AG08395 (cell line): ENCODE measurements around the gene SAMD15.
"Not testable (repeated sequence)": the region's sequence is repeated elsewhere in the genome, so short reads cannot be mapped to it uniquely, and the experiment has no call there.

Experiments
- DNase-seq: peaks from one replicate; pipeline ENCODE4 v3.0.0; 2012; ENCODE audit warnings: mixed read lengths, low spot score

Gene SAMD15

GRCh38 chr14:77375973-77376770 is 1.0 kb upstream of the SAMD15 start:
- DNase-seq, result peak; percentile 36

DNA sequence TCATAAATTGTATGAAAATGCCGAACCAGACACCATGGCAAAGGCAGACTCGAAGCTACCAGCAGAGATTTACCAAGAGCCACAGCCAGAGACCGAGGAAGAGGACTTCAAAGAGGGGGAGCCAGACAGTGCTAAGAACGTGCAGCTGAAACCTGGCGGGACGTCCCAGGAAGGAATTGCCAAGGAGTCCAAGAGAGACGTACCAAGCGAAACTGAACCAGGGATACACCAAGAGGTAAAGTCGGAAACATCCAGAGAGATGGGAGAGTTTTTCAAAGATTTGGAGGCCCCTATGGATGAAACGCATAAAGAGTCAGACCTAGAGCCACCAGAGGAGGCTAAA is 294 bp downstream of the SAMD15 start:
- peak; percentile 9 for DNase-seq

GRCh38 chr14:77378701-77379100 is 1.5 kb downstream of the SAMD15 start:
- no peak for DNase-seq

- no peak for DNase-seq
Measured at GRCh38 chr14:77390188-77390587, 13.0 kb downstream of the SAMD15 start.

DNA sequence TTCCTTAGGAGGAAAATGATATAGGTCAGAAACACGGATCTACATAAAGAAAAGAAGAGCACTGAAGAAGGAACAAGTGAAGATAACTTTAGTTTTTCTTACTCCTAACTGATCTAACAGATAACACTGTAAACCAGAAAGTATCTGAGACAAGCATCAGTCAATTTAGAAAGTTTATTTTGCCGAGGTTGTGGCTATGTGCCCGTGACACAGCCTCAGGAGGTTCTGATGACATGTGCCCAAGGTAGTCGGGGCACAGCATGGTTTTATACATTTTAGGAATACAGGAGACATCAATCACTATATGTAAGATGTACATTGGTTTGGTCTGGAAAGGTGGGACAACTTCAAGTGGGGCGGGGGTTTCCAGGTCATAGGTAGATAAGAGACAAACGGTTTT is 23.0 kb downstream of the SAMD15 start:
- DNase-seq, result no peak

DNA sequence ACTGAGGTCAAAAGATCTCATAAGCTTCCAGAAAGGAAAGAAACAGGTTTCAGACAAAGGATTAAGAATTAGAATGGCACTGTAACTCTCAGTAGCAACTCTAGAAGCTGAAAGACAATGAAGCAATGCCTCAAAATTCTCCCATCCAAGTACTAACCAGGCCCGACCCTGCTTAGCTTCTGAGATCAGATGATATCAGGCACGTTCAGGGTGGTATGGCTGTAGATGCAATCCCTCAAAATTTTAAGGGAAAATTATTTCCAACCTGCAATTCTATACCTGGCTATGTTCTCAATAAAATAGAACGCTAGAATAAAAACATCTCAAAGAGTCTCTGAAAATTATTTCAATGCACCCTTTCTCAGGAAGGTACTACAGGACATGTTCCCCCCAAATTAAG is 26.6 kb downstream of the SAMD15 start:
- no peak for DNase-seq

DNA sequence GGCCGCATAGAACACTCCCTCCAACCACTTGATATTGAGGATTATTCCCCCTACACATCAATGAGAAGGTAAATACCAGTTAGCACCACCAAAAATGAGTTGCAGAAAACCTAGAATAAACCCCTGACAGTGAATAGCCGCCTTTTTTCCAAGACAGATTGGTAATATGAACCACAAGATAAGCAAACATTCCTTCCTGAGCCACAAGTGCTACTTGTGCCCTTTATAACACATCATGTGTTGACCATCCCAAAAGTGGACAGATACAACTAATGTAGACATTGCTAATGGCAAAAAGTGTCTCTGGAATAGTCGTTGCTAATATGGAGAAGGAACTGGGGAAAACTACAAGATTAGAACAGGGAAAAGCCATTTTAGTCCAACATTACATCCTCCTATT is 28.9 kb downstream of the SAMD15 start:
- no peak for DNase-seq

DNA sequence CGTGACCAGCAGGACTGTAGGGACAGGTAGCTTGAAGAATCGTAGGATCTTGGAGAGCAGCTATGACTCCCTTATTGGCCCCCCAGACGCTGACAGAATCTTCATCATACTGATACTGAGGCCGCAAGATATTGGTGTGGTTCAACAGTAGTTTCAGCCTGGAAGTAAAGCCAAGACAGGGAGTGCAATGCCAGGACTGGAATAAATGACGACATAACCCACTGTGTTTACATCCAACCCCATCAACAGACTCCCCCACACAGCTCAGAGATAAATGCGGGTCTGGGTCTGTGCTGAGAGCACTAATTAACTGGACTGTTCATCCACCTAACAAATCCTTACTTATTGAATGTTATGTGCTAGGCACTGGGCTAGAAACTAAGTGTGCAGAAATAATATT is 29.5 kb downstream of the SAMD15 start:
- DNase-seq, result no peak

DNA sequence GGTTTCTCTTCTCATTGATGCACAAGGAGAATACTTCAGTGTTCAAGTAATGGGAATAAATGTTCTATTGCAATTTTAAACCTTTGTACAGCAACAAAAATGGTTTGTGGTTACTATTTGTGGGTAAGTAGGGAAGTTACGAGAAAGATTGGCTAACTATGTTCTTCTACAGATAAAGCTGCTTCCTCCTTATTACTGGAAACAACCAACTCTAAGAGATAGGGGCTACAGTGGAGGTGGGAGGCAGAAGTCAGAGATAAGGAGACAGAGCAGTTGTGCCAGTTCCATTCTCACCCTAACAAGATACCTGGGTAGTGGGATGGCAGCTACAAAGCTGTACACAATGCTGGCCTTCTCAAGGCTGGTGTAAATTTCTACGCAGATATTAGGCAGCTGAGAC is 30.0 kb downstream of the SAMD15 start:
- no peak for DNase-seq

- DNase-seq, result no peak
Measured at GRCh38 chr14:77409131-77409533, 32.0 kb downstream of the SAMD15 start.

- DNase-seq, result not testable (repeated sequence)
Measured at GRCh38 chr14:77415403-77416030, 38.3 kb downstream of the SAMD15 start.

- not testable (repeated sequence) for DNase-seq
Measured at GRCh38 chr14:77416098-77416497, 38.9 kb downstream of the SAMD15 start.

DNA sequence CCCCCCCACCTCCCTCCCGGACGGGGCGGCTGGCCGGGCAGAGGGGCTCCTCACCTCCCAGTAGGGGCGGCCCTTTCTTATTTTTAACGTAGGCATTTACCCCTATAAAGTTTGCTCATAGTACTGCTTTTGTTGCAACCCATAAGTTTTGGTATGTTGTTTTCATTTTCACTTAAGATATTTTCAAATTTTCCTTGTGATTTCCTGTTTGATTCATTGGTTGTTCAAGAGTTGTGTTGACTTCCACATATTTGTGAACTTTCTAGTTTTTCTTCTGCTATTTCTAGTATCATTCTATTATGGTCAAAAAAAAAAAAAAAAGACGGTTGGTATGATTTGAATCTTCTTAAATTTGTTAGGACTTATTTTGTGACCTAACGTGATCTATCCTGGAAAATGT is 39.7 kb downstream of the SAMD15 start:
- no peak for DNase-seq

DNA sequence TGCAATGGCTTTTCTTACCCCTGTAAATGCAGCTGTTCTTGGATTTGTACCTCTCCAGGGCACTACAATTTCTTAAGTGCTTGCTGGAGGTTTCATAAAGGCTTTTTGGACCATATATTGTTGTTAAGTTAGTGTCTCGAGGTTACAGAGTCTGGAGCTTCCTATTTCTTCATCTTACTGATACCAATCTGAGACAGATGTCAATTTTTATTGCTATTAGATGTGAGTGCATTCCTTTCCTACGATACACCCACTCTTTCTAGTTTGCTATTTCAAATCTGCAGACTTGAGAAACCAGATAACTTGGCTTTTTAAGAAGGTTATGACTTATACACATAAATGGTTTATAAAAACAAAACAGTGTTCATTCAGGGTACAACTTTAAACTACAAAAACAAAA is 44.0 kb downstream of the SAMD15 start:
- no peak for DNase-seq

- no peak for DNase-seq
Measured at GRCh38 chr14:77423423-77423822, 46.2 kb downstream of the SAMD15 start, which contains the start of gene NOXRED1. Gene NOXRED1, minus strand, starts transcription at chr14:77423523. Its CDS starts 634 bp downstream, at chr14:77422889.

- no peak for DNase-seq
Measured at GRCh38 chr14:77424862-77425261, 47.7 kb downstream of the SAMD15 start.

DNA sequence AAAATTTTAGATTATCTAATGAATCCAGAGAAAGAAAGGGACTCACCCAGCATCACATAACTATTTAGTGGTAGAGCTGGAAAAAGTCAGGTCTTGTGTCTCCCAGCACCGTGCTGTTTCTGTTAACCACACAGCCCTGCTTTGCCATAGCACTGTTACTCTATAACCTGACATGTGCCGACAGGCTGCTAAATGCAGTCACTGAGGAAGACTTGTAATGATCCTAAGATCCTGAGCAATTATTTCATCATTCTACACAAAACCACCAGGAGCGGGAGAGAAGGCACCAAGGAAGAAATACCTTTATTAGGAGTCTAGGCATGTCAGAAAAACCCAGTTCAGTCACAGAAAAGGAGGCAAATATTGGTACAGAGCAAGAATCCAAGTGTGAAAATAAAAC is 49.2 kb downstream of the SAMD15 start:
- DNase-seq, result no peak

GRCh38 chr14:77436042-77436441 is 58.9 kb downstream of the SAMD15 start:
- DNase-seq, result no peak

GRCh38 chr14:77438596-77438995 is 61.4 kb downstream of the SAMD15 start:
- DNase-seq, result no peak

GRCh38 chr14:77439861-77440260 is 62.7 kb downstream of the SAMD15 start:
- DNase-seq, result no peak
